Hematopoietic multipotent progenitor cell treated with erythropoietin and hydrocortisone succinate and interleukin-3 and kit ligand, for 15 days (in vitro differentiated cells): ENCODE results near the gene IGSF3.
"Not testable (repeated sequence)": the region's sequence is repeated elsewhere in the genome, so short reads cannot be mapped to it uniquely, and the experiment has no call there.

Experiments used
- DNase-seq: peaks from one replicate; pipeline ENCODE4 v3.0.0-alpha.2; 2015; ENCODE audit warnings: low spot score

IGSF3 gene

GRCh38 chr1:116573431-116574095, 94.0 kb downstream of the IGSF3 start:
- DNase-seq, result peak; percentile 85

GRCh38 chr1:116572771-116573430, 94.6 kb downstream of the IGSF3 start:
- no peak for DNase-seq

- no peak for DNase-seq
These were observed 95.4 kb downstream of the IGSF3 start for GRCh38 chr1:116572099-116572498.

GRCh38 chr1:116571215-116571919, 96.2 kb downstream of the IGSF3 start:
- DNase-seq, result no peak

- DNase-seq, result peak; percentile 91
These were observed 96.9 kb downstream of the IGSF3 start, which contains the start of gene CD58 for GRCh38 chr1:116570358-116571214. CD58 (minus strand) TSS chr1:116571026; CDS start chr1:116570972, 54 bp downstream.

- DNase-seq, result peak; percentile 81
These were observed 97.7 kb downstream of the IGSF3 start for GRCh38 chr1:116569776-116570357.

GRCh38 chr1:116569381-116569670, 98.2 kb downstream of the IGSF3 start:
- DNase-seq, result no peak

- DNase-seq, result no peak
These were observed 98.7 kb downstream of the IGSF3 start for GRCh38 chr1:116568662-116569380.

- no peak for DNase-seq
These were observed 99.5 kb downstream of the IGSF3 start for GRCh38 chr1:116567790-116568661.

- DNase-seq, result no peak
These were observed 102.3 kb downstream of the IGSF3 start for GRCh38 chr1:116565222-116565621.

GRCh38 chr1:116564426-116564825, 103.1 kb downstream of the IGSF3 start:
- no peak for DNase-seq

GRCh38 chr1:116562465-116562864, 105.1 kb downstream of the IGSF3 start:
- DNase-seq, result not testable (repeated sequence)

GRCh38 chr1:116561563-116561962, 106.0 kb downstream of the IGSF3 start:
- DNase-seq, result no peak

GRCh38 chr1:116560704-116561490, 106.6 kb downstream of the IGSF3 start:
- DNase-seq, result no peak

GRCh38 chr1:116559304-116559761, 108.2 kb downstream of the IGSF3 start:
- DNase-seq, result no peak

GRCh38 chr1:116558571-116558970, 109.0 kb downstream of the IGSF3 start:
- no peak for DNase-seq

- DNase-seq, result no peak
These were observed 109.4 kb downstream of the IGSF3 start for GRCh38 chr1:116558140-116558549.

- no peak for DNase-seq
These were observed 110.1 kb downstream of the IGSF3 start for GRCh38 chr1:116557323-116557878.
